ENCODE measurements around the gene CTPS2.
"Not testable (repeated sequence)": the region's sequence is repeated elsewhere in the genome, so short reads cannot be mapped to it uniquely, and the experiment has no call there.

Gene CTPS2, protein sequence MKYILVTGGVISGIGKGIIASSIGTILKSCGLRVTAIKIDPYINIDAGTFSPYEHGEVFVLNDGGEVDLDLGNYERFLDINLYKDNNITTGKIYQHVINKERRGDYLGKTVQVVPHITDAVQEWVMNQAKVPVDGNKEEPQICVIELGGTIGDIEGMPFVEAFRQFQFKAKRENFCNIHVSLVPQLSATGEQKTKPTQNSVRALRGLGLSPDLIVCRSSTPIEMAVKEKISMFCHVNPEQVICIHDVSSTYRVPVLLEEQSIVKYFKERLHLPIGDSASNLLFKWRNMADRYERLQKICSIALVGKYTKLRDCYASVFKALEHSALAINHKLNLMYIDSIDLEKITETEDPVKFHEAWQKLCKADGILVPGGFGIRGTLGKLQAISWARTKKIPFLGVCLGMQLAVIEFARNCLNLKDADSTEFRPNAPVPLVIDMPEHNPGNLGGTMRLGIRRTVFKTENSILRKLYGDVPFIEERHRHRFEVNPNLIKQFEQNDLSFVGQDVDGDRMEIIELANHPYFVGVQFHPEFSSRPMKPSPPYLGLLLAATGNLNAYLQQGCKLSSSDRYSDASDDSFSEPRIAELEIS

DNA sequence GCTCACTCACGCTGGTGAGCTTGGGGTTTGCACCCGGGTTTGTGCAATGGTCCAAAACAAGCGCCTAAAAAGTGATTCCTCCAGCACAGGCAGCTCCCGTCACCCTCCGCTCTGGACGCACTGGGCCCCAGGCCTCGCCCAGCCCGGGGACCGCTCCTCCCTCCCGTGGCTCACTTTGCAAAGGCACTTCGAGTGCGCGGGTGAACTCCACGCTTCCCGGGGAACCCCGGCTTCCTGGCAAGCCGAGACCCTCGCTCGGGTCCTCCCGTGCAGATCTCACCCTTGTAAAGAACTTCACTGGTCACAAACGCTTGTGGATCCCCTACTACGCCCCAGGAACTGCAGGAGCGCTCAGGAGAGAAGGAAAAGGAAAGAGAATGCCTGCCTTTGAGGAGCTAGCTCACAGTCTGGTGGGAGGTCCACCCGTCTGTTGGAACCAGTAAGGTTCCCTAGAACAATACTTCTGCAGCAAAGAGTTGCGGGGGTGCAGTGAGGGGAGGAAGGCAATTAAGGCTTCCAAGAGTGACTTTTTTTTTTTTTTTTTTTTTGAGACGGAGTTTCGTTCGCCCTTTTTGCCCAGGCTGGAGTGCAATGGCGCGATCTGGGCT, at the start of gene CTPS2:
Gene CTPS2 (minus strand): TSS at position 122 of the 608 bp plus-strand sequence. CDS start 9,767 bp downstream, outside the sequence.
- Mint-ChIP-seq H3K27me3 (ENCODE audit: low read depth) (no peaks in the 10 kb centered on the region), H3K27ac (peak within 1 kb of the TSS; percentile 84), H3K4me3 (peak within 1 kb of the TSS; percentile 86), H3K36me3 (ENCODE audit: low read depth) (no peaks in the 10 kb centered on the region), H3K9me3 (no peaks in the 10 kb centered on the region), H3K4me1 (ENCODE audit: low read depth) (peaks cover 8% of the 10 kb centered on the region)
- peak; percentile 41 for DNase-seq (ENCODE audit: low spot score)

DNA sequence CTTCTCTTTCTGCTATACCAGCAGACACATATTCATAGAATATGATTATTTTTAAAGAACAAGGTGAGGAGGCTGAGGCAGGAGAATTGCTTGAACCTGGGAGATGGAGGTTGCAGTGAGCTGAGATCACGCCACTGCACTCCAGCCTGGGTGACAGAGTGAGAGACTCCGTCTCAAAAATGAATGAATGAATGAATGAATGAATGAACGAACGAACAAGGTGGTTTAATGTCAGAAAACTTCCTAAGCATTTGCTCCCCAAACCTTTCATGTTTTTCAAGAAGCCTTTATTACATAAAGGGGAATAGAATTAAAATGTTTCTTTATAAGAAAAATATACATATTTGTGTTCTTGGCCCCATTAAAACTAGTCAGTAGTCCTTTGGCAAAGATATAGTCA, 49.0 kb upstream of the CTPS2 start:
- not testable (repeated sequence) for H3K36me3 Mint-ChIP-seq (ENCODE audit: low read depth); H3K4me3 Mint-ChIP-seq; H3K9me3 Mint-ChIP-seq; H3K4me1 Mint-ChIP-seq (ENCODE audit: low read depth); H3K27me3 Mint-ChIP-seq (ENCODE audit: low read depth); H3K27ac Mint-ChIP-seq; DNase-seq (ENCODE audit: low spot score)

DNA sequence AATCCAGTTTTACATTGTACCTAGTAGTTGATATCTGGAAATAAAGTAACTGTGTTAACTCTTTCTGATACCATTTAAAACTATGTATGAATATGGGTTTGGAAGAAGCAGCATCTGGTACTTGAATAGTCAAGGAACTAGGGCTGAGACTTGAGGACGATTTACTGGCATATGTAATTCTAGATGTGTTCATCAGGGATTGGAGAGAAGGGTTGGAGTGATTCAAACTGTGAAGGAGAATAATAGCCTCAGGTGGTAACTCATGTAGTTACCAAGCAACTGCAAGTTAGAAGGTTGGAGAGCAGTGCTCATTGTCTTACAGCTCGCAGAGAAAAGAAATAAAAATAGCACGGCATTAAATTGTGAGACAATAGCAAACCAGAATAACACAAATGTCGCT, 44.3 kb upstream of the CTPS2 start:
- Mint-ChIP-seq H3K4me3 (no peak overlapping the region), H3K9me3 (no peaks in the 10 kb centered on the region), H3K4me1 (ENCODE audit: low read depth) (no peaks in the 10 kb centered on the region), H3K27ac (no peak overlapping the region), H3K27me3 (ENCODE audit: low read depth) (no peaks in the 10 kb centered on the region), H3K36me3 (ENCODE audit: low read depth) (peaks cover 26% of the 10 kb centered on the region)
- DNase-seq (ENCODE audit: low spot score), result no peak

DNA sequence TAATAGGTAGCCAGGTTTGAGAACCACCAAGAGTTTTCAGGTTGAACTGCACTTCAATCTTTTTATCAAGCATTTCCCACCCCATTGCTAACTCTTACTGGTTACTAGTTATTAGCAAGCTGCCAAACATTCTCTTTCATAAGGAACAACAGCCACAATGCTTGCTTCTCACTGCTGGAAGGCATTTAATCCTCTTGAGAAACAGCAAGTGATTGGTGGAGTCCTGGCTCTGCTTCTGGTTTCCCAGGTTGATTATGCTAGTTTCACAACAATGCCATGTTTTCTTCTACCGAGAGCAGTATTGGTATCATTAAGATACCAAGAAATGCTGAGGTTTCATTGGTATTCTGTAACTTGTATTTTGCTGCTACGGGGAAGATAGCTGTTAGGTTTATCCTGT, 41.5 kb upstream of the CTPS2 start:
- no peaks in the 10 kb centered on the region for H3K9me3 Mint-ChIP-seq
- peaks cover 23% of the 10 kb centered on the region for H3K36me3 Mint-ChIP-seq (ENCODE audit: low read depth)
- no peak overlapping the region for H3K27ac Mint-ChIP-seq
- no peak overlapping the region for H3K4me3 Mint-ChIP-seq
- DNase-seq (ENCODE audit: low spot score), result no peak
- H3K27me3 Mint-ChIP-seq (ENCODE audit: low read depth), result no peaks in the 10 kb centered on the region
- no peaks in the 10 kb centered on the region for H3K4me1 Mint-ChIP-seq (ENCODE audit: low read depth)

DNA sequence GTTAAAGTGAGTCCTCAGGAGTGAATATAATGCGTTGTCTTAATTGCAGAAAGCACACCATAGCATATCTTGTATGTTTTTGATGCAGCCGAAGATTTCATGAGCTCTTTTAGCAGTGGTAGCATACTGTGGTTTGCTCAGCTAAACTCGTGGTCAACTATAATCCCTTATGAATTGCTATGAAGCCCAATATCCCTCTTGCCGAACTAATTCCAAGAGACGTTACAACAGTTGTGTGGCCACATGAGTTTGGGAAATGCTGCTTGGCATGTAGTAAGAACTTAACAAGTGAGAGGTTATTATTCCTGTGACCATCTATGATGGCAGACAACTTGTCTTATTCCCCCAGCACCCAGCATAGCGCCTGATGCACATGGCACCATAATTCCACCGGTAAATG, 37.7 kb upstream of the CTPS2 start:
- H3K36me3 Mint-ChIP-seq (ENCODE audit: low read depth), result peaks cover 19% of the 10 kb centered on the region
- H3K27ac Mint-ChIP-seq, result no peak overlapping the region
- no peaks in the 10 kb centered on the region for H3K9me3 Mint-ChIP-seq
- no peak for DNase-seq (ENCODE audit: low spot score)
- H3K4me1 Mint-ChIP-seq (ENCODE audit: low read depth), result no peaks in the 10 kb centered on the region
- no peak overlapping the region for H3K4me3 Mint-ChIP-seq
- H3K27me3 Mint-ChIP-seq (ENCODE audit: low read depth), result no peaks in the 10 kb centered on the region

DNA sequence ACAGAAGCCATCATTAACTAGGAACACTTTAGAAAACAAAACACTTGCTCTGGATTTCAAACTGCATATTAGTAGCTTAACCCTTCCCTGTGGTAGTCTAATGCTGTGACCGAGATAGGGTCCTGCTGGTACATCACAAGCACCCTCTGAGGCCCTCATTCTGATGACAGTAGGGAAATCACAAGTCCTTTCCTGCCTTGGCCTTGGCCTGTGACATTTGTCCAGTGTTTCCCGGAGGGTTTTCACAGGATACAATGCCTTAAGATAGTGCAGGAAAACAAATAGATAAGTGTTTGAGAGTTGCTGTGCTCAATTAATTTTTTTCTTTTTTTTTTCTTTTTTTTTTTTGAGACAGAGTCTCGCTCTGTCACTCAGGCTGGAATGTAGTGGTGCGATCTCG, 36.0 kb upstream of the CTPS2 start:
- Mint-ChIP-seq H3K9me3 (no peaks in the 10 kb centered on the region), H3K4me3 (no peak overlapping the region), H3K27me3 (ENCODE audit: low read depth) (no peaks in the 10 kb centered on the region), H3K4me1 (ENCODE audit: low read depth) (no peaks in the 10 kb centered on the region), H3K36me3 (ENCODE audit: low read depth) (peaks cover 12% of the 10 kb centered on the region), H3K27ac (no peak overlapping the region)
- no peak for DNase-seq (ENCODE audit: low spot score)

DNA sequence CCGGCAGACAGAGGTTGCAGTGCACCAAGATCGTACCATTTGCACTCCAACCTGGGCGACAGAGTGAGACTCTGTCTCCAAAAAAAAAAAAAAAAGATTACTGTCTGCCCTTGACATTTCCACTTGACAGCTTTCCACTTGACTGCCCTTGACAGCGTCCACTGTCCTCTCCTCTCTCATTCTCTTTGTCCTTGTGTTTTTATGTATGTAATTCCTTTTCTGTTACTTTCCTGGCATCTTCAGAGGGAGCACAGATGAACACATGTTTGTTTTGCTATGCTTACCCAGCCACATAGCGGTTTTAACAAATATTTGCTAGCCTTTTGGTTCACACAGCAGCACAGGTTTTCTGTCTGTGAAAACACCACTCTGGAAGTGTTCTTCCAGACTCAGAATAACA, 33.2 kb upstream of the CTPS2 start:
- Mint-ChIP-seq H3K27me3 (ENCODE audit: low read depth) (no peaks in the 10 kb centered on the region), H3K4me1 (ENCODE audit: low read depth) (no peaks in the 10 kb centered on the region), H3K9me3 (no peaks in the 10 kb centered on the region), H3K4me3 (no peak overlapping the region), H3K36me3 (ENCODE audit: low read depth) (peaks cover 11% of the 10 kb centered on the region), H3K27ac (no peak overlapping the region)
- no peak for DNase-seq (ENCODE audit: low spot score)

DNA sequence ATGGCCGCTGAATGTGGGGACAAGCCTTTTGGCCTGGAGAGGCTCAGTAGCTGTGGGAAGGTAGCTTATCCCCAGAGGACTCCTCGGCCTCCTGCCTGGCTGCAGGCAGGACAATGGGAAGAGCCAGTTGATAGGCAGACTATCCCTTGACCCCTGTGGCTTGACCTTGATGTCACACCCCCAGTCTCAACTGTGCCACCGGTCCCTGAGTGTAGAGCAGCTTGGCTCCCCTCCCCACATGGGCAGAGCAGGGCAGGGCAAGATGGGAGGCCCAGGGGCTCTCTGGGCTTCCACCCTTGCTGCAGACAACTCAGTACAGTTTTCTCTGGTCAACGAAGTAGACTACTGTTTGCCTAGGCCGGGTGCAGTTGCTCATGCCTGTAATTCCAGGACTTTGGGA, 32.6 kb upstream of the CTPS2 start:
- Mint-ChIP-seq H3K4me1 (ENCODE audit: low read depth) (no peaks in the 10 kb centered on the region), H3K27ac (no peak overlapping the region), H3K9me3 (no peaks in the 10 kb centered on the region), H3K36me3 (ENCODE audit: low read depth) (peaks cover 11% of the 10 kb centered on the region), H3K4me3 (no peak overlapping the region), H3K27me3 (ENCODE audit: low read depth) (no peaks in the 10 kb centered on the region)
- no peak for DNase-seq (ENCODE audit: low spot score)

DNA sequence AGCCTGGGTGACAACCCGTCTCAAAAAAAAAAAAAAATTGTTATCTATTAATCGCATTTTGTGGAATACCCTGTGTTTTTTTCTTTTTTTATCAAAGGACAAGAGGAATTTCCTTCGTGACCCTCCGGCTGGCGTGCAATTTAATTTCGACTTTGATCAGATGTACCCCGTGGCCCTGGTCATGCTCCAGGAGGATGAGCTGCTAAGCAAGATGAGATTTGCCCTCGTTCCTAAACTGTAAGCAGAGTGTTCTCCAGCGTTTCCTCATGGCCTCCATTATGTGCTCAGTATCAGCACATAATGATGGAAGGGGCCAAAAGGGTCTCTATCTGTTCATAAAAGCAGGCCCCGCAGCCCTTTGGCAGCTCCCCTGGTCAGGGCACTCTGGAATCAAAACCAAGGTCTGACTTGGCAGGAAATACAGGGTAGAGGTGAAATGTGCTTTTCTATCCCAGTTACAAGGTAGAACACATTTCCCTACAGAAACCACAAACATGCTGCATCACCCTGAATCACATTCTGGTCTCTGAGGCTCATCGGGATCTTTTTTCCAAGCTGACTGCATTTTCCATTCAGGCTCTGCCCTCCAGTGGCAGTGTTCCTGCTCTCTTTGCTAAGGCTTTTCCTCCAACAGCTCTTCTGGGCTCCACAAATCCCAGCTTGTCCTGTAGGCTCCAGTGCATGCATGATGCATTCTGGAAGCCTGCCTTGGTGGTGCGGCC, 31.3 kb upstream of the CTPS2 start:
- peaks cover 11% of the 10 kb centered on the region for H3K36me3 Mint-ChIP-seq (ENCODE audit: low read depth)
- H3K9me3 Mint-ChIP-seq, result no peaks in the 10 kb centered on the region
- DNase-seq (ENCODE audit: low spot score), result no peak
- H3K27me3 Mint-ChIP-seq (ENCODE audit: low read depth), result no peaks in the 10 kb centered on the region
- H3K4me1 Mint-ChIP-seq (ENCODE audit: low read depth), result no peaks in the 10 kb centered on the region
- H3K27ac Mint-ChIP-seq, result no peak overlapping the region
- H3K4me3 Mint-ChIP-seq, result no peak overlapping the region

DNA sequence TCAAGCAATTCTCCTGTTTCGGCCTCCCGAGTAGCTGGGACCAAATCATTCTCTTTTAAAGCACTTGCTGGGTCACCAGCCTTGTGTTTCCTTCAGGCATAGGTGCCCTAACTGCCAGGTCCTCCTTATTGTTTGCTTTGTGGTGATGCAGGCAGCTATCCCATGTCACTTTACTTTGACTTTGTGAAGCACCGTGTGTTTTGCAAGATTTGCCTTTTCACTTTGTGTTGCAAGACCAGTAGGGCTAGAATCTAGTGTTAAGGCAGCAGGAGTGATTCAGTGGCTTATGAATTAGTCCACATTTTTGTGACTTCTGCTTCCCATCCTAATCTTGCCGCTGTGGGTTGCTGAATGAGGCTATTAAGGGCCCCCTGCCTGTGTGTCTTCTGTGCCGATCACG, 27.1 kb upstream of the CTPS2 start:
- H3K27ac Mint-ChIP-seq, result no peak overlapping the region
- no peaks in the 10 kb centered on the region for H3K4me1 Mint-ChIP-seq (ENCODE audit: low read depth)
- H3K36me3 Mint-ChIP-seq (ENCODE audit: low read depth), result peaks cover 18% of the 10 kb centered on the region
- no peak overlapping the region for H3K4me3 Mint-ChIP-seq
- H3K27me3 Mint-ChIP-seq (ENCODE audit: low read depth), result no peaks in the 10 kb centered on the region
- H3K9me3 Mint-ChIP-seq, result no peaks in the 10 kb centered on the region
- DNase-seq (ENCODE audit: low spot score), result no peak

DNA sequence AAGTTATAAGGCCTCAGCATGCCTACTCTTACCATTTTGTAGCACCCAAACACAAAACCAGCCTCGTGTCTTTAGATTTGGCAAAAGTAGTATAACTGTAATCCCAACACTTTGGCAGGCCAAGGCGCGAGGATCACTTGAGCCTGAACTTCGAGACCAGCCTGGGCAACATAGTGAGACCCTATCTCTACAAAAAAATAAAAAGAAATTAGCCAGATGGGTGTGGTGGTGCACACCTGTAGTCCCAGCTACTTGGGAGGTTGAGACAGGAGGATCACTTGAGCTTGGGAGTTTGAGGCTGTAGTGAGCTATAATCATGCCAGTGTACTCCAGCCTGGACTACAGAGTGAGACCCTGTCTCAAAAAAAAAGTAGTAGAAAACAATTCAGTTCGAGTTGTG, 24.6 kb upstream of the CTPS2 start:
- Mint-ChIP-seq H3K27ac (no peak overlapping the region), H3K27me3 (ENCODE audit: low read depth) (no peaks in the 10 kb centered on the region), H3K9me3 (no peaks in the 10 kb centered on the region), H3K4me1 (ENCODE audit: low read depth) (peaks cover 6% of the 10 kb centered on the region), H3K4me3 (no peak overlapping the region), H3K36me3 (ENCODE audit: low read depth) (peaks cover 14% of the 10 kb centered on the region)
- DNase-seq (ENCODE audit: low spot score), result no peak

DNA sequence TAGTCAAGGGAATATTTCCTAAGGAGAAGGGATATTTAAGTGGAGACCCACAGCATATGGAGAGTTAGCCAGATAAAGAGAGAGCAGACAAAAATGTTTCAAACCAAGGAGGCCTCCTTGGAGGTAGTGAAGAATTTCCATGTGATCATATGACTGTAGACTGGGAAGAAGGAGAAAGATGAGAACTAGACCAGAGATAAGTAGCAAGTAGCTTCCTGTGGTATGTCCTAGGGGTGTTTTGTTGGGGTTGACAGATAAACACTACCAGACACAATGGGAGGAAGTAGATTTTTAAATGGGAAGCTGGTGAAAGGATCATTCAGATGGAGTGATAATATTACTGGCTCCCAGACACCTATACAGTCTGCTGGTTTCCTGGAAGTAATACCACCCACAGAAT, 20.5 kb upstream of the CTPS2 start:
- peaks cover 8% of the 10 kb centered on the region for H3K4me1 Mint-ChIP-seq (ENCODE audit: low read depth)

DNA sequence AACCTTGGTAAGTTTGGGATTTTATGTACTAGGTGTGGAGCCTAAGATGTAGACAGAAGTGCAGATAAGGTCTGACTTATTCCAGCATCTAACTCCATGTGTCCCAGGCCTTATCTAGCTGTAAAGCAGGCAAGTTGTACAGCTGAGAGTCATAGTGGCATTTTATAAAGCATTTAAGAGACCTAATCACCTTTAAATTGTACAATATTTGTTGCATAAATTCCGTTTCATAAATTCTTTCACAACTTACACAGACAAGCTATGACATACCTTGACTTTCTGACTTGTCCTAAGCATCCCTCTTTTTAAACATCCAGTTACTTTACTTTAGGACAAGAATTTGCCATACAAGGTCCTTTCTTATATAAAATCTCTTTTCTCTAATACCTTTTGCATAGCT, 18.0 kb upstream of the CTPS2 start:
- no peak for DNase-seq (ENCODE audit: low spot score)
- Mint-ChIP-seq H3K9me3 (no peaks in the 10 kb centered on the region), H3K27me3 (ENCODE audit: low read depth) (no peaks in the 10 kb centered on the region), H3K36me3 (ENCODE audit: low read depth) (peaks cover 11% of the 10 kb centered on the region), H3K4me1 (ENCODE audit: low read depth) (peaks cover 8% of the 10 kb centered on the region), H3K4me3 (no peak overlapping the region), H3K27ac (no peak overlapping the region)

More for the DNA sequence above, 20.5 kb upstream of the CTPS2 start:
- peaks cover 14% of the 10 kb centered on the region for H3K36me3 Mint-ChIP-seq (ENCODE audit: low read depth)
- H3K4me3 Mint-ChIP-seq, result no peak overlapping the region
- no peaks in the 10 kb centered on the region for H3K9me3 Mint-ChIP-seq
- no peak overlapping the region for H3K27ac Mint-ChIP-seq
- H3K27me3 Mint-ChIP-seq (ENCODE audit: low read depth), result no peaks in the 10 kb centered on the region
- no peak for DNase-seq (ENCODE audit: low spot score)

DNA sequence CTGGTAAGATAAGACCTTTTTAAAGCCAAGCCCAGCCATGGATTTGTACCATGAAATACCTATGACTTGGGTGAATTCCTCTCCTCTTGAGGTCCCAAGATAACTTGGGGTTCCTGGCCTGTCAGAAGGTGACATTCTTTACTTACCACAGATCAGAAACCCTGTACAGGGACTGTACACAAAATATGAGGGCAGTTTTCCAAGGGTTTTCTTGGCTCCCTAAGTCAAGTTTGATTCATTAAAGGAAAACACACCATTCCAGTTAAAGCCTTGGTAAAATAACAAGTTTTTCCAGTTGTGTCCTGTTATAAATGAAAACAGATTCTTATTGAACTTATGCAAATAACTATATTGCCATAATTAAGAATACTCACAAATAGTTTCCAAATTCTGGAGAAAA, 15.2 kb upstream of the CTPS2 start:
- Mint-ChIP-seq H3K27me3 (ENCODE audit: low read depth) (no peaks in the 10 kb centered on the region), H3K4me3 (no peak overlapping the region), H3K27ac (no peak overlapping the region), H3K4me1 (ENCODE audit: low read depth) (peaks cover 8% of the 10 kb centered on the region), H3K36me3 (ENCODE audit: low read depth) (peaks cover 11% of the 10 kb centered on the region), H3K9me3 (no peaks in the 10 kb centered on the region)
- DNase-seq (ENCODE audit: low spot score), result no peak

Measured in T-helper 2 cell treated with Interferon-gamma antibody and Interleukin-4, amounts not matched to agents 5 μg/mL and 100 μg/mL, for 36 hours (primary cell).